SHP77 (cell line): ENCODE data around the gene RASAL2.
"Not testable (repeated sequence)": the region's sequence is repeated elsewhere in the genome, so short reads cannot be mapped to it uniquely, and the experiment has no call there.

ENCODE experiments used
- DNase-seq, 2 experiments: peaks; one replicate each; lab custom pipeline; 2025; lab: John Stamatoyannopoulos, UW

Gene RASAL2

DNA sequence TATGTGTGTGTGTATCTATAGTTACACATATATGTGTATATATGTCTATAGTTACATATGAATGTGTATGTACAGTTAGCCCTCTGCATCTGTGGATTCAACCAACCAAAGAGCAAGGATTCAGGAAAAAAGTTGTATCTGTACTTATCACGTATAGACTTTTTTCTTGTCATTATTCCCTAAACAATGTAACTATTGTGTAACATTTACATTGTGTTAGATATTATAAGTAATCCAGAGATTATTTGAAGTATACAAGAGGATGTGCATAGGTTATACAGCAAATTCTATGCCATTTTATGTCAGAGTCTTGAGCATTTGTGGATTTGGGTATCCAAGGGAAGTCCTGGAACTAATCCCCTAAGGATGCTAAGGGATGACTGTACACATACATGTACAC lies 71.3 kb downstream of the RASAL2 start:
- DNase-seq, result no peak

DNA sequence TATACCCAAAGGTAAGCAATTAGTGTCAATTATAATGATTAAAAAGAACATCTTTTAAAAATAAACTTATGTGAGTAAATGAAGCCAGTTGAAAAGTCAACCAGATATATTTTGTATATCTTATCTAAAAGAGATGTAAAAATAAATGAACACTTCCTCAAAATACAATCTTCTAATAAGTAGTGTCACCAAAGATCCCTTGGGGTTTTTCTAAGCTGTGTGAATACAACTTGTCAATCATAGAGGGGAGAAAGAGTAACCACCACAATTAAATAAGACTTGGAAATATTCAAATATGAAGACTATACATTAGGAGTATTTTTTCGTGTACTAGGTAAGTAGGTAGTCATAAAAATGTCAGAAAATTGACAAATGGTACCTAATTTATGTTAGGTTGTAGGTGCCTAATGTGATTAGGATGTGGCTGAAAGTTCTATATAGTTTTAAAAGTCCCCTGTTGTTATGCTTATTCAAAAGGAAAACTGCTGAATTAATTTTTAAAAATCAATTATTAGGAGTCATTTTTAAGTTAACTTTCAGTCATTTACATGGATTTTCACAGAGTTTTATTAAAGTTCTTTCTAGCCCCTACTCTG lies 72.6 kb downstream of the RASAL2 start:
- DNase-seq, result no peak

DNA sequence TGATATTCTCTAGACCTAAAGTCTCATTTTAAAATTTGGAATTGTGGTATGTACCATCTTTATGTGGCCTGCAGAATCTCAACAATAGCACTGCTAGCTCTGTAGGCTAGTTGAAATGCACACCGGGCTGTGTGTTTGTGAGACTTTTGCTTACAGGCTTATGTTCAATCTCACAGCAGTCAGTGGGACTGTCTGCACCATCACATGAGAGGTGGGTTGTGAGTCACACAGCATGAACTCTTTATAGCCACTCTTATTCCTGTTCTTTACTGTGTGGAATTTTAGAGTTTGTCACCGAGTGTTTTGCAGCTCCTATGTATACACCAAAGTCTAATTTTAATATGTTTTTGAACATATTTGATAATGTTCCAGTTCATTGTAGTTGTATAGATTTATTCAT lies 74.6 kb downstream of the RASAL2 start:
- DNase-seq, result no peak

DNA sequence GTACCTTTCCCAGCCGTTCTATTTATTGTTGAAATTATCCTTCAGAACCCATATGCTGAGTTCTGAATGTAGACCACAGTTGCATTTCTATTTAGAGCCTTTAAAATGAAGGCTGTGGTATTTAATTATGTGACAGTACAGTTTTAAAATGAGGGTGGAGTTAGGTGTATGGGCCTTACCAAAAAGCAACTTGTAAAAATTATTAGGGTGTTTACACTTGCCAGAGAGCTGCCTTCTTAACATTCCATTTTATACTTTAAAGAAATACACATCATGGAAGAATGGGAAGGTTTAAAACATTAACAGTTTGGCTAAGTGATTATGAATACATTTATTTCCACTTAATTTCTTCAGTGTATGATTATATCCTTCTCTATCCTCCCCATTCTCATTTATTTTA lies 75.7 kb downstream of the RASAL2 start:
- DNase-seq, result no peak

DNA sequence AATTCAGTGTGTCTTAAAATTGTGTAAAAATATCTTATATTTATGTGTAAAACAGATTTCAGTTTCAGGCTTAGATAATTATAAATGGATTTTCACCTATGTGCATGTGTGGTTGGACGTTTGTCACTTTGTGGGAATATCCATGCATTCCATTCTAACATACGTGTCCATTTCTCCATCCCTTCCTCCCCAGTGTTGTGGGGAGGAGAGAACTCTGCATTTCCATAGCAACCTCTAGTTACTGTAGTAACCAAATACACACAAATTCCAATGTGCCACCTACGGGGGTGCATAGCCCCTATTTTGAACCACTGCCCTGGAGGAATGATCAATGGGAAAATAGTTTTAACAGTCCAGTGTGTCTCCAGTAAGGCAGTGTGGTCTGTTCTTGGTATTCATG lies 79.0 kb downstream of the RASAL2 start:
- DNase-seq, result no peak

DNA sequence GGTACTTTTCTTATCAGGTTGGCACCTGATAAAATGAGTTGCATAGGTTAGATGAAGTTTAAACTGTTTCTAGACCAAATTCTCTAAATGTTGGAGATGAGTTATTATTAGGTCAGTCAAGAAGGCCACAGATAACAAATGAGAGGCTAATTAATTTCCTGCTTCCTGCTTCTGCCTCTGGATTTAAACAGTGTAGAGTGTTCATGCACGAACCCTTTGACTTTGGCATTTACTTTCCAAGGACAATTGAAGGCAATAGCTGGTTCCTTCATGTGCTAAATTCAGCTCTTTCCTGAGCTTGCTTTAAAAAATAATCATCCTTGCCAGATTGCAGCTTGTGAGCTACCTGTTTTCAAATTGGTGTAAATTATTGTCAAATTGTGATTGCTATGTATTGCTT lies 80.6 kb downstream of the RASAL2 start:
- no peak for DNase-seq

DNA sequence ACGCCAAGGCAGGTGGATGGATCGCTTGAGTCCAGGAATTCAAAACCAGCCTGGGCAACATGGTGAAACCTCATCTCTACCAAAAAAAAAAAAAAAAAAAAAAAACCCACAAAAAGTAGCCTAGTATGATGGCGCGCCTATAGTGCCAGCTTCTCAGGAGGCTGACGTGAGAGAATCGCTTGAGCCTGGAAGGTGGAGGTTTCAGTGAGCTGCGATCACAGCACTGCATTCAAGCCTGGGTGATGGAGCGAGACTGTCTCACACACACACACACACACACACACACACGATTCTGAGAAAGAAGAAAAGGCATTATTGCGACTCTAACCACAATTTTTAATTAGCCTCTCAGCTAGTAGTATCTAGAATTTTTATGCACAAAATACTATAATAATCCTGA lies 86.5 kb downstream of the RASAL2 start:
- DNase-seq, result no peak

DNA sequence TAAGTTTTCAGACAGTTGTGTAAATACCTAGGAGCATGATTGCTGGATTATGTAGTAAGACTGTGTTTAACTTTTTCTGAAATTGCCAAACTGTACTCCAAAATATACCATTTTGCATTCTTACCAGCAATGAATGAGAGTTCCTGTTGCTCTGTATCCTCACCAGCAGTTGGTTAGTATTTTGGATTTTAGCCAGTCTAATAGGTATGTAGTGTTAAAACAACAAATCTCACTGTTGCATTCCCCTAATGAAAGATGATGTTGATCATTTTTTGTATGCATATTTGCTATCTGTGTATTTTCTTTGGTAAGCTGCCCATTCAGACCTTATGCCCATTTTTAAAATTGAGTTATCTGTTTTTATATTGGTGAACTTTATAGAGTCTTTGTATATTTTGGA lies 89.9 kb downstream of the RASAL2 start:
- no peak for DNase-seq

DNA sequence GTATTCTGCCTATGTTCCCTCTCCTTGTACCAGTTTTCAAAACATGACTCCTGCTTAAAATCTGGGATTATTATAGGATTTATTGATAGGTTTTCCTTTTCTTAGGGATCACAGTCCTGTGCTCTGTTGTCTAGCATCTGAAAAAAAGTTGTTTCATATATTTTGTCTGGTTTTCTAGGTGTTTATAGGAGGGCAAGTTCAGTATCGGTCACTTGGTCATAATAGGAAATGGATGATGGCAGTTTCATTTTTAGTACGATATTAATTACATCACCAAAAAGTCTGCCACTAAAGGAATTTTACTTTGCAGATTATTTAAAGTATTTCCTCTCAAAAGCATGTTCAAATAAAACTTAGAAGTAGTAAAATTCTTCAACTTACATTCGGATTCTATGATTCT lies 94.4 kb downstream of the RASAL2 start:
- DNase-seq, result no peak

DNA sequence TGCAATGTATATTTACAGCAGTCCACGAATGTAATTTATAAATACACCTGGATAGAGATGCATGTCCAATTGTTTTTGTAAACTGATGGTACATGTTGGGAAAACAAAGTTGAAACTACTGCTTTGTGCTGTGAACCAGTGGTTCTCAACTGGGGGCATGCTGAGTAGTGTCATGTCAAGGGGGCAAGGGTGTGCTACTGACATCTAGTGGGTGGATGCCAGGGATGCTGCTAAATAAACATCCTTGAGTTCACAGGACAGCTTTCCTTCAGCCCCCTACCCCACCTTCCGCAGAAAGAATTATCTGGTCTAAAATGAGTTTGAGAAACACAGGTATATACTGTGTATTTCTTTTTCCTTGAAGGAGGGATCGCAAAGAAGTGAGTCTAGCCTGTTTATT lies 95.9 kb downstream of the RASAL2 start:
- peak; percentile 9 to 25 for DNase-seq

DNA sequence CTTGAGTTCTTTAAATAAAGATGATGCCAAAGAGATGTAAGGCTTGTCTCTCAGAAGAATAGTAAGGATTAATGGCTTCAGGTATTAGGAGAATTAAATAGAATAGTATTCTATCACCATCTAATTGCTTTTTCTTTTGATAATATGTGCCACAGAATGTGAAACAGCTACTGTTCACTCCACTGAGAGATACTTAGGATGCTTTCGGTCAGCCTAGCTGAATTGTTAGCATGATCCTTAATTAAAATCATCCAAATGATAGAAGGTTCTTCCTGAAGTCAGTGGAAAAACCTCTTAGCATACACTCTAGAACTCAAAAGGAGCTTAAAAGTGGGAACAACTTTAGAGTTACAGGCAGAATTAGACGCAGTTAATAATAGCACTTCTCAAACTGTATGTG lies 97.0 kb downstream of the RASAL2 start:
- no peak for DNase-seq

DNA sequence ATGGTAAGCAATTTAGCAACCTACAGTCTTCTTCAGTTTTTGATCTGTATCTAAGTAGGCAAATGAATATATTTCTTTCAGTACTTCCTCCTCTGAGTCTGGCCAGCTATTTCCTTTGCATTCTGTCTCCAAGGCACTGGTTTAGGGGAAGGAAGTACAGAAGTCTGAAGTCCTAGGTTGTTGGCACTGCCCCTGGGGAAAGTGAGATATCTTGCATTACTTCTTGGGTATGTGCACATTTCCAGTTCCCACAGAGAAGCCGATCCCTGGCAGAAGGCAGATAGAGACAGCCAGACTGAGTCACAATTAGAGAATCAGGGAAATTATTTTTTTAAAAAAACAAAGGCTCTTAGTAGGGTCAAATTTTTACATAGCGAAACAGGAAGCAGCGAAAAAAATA lies 98.8 kb downstream of the RASAL2 start:
- no peak for DNase-seq

DNA sequence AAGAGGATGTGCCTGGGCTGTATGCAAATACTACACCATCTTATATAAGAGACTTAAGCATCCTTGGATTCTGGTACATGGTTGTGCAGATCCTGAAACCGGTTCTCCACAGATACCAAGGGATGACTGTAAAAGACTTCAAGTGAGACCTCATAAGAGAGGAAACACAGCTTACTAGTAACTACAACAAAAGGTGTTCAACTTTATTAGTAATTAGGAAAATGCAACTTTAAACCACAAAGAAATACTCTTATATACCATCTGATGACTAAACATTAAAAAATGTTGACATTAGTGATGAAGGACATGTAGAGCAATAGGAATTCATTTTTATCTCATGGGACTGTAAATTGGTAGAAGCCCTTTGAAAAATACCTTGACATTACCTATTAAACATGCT lies 102.7 kb downstream of the RASAL2 start:
- DNase-seq, result no peak

DNA sequence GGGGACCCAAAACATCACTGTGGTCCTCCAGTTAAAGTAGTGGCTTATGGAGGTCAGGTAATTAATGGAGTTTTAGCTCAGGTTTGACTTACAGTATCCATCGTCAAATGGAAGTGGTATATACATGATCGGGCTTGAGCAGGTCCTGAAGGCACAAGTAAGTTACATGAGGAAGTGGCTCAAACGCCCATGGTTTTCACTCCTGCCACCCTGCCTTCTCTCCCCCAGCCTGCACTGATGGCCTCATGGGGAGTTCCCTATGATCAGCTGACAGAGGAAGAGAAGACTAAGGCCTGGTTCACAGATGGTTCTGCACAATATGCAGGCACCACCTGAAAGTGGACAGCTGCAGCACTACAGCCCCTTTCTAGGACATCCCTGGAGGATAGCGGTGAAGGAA lies 108.2 kb downstream of the RASAL2 start:
- DNase-seq, result not testable (repeated sequence)

DNA sequence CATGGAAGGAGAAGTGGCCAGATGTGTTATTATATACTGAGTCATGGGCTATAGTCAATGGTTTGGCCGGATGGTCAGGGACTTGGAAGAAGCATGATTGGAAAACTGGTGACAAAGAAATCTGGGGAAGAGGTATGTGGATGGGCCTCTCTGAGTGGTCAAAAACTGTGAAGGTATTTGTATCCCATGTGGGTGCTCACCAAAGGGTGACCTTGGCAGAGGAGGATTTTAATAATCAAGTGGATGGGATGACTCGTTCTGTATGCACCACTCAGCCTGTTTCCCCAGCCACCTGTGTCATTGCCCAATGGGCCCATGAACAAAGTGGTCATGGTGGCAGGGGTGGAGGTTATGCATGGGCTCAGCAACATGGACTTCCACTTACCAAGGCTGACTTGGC lies 108.6 kb downstream of the RASAL2 start:
- not testable (repeated sequence) for DNase-seq

DNA sequence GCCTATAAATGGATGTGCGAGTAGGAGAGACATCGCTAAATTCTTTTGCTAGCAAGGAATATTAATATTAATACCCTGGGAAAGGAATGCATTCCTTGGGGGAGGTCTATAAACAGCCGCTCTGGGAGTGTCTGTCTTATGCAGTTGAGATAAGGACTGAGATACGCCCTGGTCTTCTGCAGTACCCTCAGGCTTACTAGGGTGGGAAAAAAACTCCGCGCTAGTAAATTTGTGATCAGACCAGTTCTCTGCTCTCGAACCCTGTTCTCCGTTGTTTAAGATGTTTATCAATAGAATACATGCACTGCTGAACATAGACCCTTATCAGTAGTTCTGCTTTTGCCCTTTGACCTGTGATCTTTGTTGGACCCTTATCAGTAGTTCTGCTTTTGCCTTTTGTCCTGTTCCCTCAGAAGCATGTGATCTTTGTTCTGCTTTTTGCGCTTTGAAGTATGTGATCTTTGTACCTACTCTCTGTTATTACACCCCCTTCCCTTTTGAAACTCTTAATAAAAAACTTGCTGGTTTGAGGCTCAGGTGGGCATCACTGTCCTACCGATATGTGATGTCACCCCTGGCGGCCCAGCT lies 114.5 kb downstream of the RASAL2 start:
- not testable (repeated sequence) for DNase-seq

DNA sequence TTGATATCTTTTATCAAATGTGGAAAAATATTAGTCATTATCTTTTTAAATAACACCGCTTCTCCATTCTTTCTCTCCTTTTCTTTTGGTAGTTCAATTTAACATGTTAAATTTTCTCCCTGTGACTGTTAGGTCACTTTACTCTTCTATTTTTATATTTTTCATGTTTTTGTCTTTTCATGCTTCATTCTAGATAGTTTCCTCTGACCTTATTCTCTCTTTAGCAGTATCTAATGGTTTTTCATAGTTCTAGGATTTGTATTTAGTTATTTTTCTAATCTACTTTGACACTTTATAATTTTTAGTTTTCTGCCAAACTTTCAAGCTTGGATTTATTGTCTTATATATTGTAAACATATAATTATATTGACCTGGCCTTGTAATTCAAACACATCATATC lies 116.0 kb downstream of the RASAL2 start:
- DNase-seq, result no peak

DNA sequence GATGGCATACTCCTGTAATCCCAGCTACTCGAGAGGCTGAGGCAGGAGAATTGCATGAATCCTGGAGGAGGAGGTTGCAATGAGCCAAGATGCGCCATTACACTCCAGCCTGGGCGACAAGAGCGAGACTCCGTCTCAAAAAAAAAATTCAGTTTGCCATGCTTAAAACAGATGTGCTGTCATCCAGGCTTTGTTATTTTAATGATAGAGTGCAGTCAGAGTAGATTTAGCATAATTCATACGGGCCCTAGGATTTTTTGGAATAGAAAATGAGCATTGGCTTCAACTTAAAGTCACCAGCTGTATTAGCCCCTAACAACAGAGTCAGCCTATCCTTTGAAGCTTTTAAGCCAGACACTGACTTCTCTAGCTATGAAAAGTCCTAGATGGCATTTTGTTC lies 124.6 kb downstream of the RASAL2 start:
- no peak for DNase-seq

DNA sequence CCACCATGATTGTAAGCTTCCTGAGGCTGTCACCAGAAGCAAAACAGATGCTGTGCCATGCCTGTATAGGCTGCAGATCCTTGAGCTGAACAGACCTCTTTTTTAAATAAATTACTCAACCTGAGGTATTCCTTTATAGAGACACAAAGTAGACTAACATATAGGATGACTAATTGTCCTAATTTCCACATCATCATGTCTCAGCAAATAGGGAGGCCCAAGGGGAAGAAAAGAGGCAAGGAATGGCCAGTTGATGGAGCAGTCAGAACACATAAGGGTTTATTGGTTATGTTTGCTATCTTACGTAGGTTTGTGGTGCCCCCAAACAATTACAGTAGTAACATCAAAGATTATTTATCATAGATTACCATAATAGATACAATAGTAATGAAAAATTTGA lies 126.2 kb downstream of the RASAL2 start:
- DNase-seq, result no peak

DNA sequence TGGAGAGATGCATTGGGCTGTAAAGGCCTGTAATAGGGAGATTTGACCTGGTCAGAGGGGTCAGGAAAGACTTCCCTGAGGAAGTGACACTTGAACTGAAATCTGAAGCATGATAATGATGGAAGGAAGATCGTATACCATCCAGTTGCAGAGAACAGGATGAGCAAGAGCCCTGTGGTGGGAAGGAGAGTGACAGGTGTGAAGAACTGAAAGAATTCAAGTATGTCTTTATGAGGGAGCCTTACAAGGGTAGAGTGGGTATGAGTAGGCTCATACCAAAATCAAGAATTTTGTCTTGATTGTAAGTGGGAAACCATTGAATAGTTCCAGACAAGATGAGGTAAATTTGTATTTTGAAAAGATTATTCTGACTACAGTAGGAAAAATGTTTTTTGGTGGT lies 129.4 kb downstream of the RASAL2 start:
- DNase-seq, result no peak

DNA sequence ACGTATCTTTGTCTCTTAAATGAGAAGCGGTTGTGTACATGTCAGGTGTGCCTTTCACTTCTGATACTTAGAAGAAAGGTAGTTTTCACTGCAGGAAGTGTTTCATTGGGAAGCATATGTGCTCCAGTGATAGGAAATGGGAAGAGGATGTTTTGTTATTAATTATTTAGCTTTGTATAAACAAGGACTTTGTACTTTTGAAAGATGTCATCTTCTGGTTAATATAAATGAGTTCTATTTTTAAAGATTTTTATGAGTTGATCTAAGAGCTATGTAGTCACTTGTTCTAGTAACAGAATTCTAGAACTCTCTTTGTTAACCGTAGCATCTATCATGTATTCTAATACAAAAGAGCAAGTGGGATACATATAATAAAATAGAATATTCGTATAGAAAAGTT lies 130.5 kb downstream of the RASAL2 start:
- DNase-seq, result no peak

DNA sequence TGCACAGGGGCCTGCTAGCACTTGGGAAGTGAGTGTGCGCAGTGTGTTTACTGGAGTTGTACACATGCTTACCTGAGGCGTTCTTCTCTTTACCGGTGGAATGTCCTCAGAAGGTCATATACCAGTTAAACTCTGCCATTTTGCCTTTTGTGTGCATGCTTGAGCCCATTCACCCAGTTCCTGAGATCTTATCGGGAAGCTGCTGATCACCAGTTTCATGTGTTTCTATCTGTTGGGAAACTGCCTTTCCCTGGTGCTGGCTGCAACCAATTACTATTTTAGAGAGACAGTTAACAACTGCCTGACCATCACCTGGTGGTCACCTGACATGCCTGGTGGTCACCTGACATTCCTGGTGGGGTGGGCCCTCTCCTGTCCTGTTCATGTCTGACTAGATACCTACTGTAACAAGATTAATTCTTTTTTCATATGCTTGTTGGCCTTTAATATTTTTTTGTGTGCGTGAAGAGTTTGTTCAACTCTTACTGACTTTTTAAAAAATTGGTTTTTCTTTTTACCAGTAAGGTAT lies 137.0 kb downstream of the RASAL2 start:
- no peak for DNase-seq

DNA sequence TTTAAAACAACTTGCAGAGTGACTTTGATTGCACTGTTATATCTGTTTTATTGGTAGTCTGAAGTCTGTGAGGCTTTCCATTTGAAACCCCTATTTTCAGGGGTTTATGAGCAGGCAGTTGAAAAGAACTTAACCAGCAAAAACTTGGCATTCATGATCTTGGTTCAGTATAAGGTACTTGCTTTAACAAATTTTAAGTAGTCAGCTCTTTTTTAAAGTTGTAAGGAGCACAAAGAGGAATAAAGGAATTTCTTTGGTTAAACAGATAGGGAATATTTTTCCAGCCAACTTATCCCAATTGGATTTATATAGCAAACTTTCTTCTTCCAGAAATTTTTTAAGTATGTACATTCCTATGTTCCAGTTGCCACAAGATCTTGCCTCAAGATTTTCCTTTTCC lies 138.2 kb downstream of the RASAL2 start:
- DNase-seq, result no peak

DNA sequence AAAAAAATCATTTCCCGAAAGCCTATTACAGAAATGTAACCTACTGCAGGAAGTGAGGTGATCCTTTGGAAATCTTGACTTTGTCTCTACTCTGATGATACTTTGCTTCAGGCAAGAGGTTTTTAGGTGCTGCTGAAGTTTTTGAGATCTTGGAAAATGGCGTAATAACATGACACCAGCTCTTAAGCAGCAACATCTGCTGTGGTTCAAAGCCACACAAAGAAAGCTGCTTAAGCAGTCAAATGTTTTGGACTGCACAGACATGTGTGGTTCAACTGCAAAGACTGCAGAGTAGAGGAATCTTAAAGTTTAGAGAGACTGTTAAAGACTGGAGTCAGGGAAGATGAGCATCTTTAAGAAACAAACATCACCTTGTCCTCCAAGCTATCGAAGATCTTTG lies 139.0 kb downstream of the RASAL2 start:
- DNase-seq, result no peak
